Stimulated activated CD4-positive, alpha-beta T cell treated with anti-CD3 and anti-CD28 coated beads, Interleukin-4, amount 100 ng/mL, for 4 hours (primary cell): ENCODE measurements around the gene DARS1.

Experiments used
- DNase-seq, 2 experiments: peaks; one replicate each; pipeline ENCODE4 v3.0.0-alpha.2; 2020

DARS1 gene

DNA sequence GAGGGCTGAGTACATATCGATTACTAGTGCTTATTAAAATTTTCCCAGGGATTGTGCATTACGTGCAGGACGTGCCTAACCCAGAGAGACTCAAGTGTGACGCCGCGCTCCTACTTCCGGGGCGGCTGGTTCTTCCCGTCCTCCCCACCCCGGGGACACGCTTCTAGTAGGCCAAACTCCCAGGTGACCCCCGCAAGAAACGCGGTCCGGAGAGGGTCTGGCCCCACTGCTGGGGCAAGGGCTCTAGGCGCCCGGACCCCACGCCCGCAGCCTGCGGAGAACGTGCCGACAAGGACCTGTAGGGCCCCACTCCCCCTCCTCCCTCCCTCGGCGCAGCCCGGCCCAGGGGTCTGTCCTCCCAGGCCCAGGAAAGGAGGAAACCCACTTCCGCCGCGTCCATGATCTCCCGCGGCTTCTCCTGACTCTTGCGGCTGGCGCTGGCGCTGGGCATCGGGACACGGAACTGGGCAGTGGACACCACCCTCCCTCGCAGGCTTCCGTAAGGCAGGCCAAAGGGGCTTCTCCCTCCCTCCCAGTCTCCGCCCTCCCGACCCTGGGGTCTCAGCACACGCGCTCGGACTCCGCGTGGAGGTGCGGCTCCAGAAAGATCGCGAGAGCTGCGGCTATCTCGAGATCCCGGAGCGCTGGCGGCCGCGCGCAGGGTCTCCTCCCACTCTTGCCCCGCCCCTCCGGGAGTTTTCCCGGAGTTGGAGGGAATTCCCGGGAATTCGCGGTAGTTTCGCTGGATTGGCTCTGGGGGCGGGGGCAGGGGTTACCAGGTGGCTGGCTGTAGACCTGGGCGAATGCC lies at the start of gene DARS1:
TSS of gene DARS1 (minus strand) at position 609 of the 808 bp plus-strand sequence. CDS start at position 451, 158 bp downstream.
- peak; percentile 77 to 78 for DNase-seq

DNA sequence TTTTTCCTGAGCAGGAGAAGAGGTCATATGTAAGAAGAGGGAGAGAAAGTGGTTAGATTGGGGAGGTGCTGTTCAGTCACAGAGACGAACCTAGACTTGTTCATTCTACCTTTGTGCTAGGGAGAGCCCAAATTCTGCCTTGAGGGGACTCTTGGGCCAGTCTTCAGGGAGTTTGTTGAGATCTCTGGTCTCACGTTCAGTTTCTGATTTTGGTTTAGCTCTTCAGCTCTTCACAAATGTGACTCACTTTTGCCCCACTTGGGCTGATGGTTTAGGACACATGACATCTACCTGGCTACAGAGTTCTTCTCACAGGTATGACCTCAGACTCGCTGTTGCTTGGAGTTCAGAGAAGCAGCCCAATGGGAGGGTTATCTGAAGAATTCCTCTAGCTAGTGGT lies 49.2 kb upstream of the DARS1 start:
- no peak for DNase-seq

DNA sequence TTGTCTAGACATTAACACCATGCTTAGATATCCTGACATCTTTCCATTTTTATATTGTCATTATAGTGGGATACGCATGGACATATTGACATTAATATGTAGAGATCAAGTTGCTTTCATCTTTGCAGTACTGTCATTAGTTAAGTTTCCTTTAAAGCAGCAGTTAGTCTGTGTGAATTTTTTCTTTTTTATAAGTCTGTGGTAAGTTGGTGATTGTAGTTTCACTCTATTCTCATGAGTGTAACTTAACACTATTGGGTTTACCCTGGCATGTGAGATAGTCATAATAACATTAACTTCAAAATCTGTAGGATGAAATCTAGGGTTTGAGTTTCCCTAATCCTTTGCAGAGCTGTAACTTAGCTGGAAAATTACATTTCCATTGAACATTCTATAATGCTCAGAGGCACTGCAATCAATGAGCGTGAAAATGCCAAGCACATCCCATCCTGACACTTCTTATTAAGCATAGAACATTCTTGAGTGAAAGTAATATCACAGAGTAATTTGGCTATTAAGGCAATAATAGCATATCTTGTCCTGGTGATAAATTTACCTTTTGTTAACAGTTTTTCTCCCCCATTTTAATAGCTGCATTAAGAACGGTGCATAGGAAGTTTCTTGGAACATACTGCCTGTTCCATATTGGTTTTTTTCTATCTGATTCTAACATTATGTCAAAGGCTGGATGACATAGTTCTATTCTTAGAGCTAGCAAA lies 47.5 kb upstream of the DARS1 start:
- no peak for DNase-seq

DNA sequence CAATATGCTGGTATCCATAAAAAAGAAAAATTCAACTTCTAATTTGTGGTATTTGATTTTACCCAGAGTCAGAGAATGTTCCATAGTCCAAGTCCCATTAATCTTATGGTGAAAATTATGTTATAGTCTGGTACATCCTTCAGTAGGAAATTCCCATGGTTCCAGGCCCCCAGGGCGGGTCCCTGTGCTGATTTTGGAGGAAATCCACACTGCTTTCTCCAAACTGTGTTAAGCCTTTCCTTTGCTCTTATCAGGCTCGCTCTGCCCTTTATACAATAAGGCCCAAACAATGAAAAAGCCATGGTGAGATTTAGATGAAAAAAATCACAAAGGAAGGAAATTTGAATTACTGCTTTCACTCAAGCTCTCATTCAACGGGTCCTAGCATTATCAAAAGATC lies 46.8 kb upstream of the DARS1 start:
- no peak for DNase-seq

DNA sequence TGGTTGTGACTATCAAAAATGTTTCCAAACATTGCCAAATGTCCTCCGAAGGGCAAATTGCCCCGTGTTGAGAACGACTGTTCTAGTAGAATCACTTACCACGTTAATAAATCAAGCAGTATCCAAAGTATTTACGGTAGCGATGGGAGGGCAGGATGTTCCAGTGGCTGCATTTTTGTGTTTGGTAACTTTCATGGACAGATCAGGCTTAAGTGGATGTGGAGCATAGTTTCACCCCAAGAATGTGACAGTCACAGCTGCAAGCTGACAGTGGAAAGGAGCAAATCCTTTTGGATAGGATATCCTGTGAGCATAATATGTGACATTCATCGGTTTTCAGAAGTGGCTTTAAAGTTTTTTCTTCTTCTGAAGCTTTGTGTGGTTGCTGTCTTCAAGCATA lies 46.3 kb upstream of the DARS1 start:
- DNase-seq, result no peak

DNA sequence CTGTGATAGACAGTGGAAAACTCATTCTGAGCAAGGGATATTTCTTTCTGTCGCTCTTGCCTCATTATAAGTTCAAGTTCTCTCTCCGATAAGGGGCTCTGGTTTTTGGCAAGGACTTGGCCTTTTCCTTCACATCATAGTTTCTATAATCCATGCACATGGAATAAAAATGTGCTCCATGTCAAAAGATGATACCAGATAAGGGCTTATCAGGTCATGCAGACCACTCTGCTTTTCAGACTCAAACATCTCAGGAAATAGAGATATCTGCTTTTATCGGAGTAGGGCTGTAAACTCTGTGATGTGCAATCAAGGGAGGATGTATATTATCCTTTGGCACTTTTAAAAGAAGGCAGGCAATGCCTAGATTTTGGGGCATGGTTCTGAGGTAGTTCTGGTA lies 45.0 kb upstream of the DARS1 start:
- DNase-seq, result no peak

DNA sequence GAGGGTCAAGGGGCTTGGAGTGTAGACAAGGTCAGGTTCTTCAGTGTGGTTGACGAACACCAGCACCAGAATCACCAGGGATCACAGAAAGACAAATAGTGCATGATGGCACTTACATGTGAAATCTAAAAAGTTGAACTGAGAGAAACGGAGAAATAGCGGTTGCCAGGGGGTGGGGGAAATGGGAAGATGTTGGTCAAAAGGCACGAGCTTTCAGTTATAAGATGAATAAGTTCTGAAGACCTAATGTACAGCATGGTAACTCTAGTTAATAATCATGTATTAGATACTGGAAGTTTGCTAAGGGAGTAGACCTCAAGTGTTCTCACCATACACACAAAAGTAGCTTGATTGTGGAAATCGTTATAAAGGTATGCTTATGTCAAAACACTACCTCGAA lies 43.7 kb upstream of the DARS1 start:
- DNase-seq, result no peak

DNA sequence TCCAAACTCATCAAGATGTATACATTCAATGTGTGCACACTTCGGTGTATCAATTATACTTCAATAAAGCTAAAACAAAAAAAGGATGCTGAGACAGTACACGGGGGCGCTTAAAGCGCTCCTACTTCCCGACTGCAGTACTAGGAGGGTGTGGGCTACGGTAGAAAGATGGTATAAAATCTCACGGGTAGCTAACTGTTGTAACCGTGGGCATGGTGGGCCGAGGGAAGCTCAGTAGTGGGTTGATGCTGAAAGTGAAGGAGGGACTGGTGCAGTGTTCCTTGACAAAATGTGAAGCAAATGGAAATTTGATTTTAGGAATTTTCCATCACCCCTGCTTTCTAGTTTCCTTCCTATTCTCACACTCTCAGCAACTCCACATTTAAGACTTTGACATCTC lies 42.6 kb upstream of the DARS1 start:
- DNase-seq, result no peak

DNA sequence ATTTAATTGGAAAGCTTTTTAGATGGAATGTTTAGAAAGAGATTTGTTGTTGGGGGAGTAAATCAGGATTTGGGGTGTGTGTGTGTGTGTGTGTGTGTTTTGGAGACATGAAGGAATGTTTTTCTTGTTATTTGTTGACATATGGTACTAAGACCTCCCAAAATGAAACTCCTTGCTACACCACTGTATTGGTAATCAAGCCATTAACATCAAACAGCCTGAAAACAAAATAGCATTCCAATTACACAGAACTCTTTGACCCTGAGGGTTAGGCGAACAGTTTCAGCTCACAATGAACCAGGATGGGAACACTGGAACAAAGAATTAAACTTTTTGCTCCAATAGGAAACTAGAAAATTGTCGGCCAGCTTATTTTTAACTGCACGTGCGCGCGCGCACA lies 41.7 kb upstream of the DARS1 start:
- DNase-seq, result no peak

DNA sequence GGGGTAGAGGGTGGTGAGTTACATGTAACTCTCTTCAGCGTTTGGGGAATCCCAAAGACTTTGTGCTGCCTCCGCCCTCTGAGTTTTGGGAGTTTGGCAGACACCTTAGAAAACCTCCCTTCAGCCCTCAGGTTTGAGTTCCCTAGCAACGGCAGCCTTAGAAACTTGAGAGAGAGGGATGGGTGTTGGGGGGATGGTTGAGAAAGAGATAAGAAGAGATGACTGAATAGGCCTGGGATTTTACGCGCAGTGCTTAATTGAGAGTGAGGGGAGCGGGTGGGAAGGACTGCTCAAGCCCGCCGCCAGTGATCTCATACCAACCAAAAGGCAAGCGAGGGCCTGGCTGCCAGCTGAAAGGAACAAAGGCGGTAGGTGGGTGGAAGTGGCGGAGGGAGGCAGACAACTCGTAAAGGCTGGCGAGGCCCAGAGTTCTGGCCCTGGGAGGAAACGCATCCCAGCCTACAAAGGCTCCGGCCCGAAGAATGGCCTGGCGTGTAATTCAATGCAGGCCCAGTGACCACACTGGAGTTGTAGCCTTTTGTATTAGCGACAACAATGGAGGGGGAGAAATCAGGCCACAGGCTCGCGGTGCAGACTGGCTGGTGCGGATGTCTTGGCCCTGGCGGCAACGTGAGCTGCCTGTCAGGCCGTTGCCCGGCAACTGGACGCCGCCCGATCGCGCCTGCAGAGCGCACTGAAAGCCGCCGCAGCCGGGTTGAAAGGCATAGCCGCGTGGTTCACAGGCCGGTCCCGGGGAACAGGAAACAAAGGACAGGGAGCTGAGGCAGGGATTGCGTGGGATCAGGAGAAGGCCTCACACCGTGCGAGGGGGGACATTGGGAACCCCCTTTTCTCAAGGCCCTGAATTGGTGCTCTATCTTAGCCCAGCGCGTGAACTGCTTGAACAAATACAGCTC lies 39.9 kb upstream of the DARS1 start:
- peak; percentile 5 to 20 for DNase-seq

DNA sequence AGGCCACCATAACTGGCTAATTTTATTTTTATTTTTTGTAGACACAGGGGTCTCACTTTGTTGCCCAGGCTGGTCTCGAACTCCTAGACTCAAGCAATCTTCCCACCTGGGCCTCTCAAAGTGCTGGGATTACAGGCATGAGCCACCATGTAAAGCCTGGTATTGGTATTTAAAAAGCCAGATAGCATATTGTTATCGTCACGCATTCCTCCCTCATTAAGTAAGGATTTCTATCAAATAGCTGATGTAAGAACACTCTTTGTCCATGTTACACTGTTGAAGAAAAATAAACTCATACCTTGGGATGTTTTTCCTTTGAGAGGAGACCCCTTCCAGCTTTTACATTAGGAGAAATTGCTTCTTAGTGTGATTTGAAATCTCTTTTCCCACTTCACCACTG lies 39.2 kb upstream of the DARS1 start:
- no peak for DNase-seq

DNA sequence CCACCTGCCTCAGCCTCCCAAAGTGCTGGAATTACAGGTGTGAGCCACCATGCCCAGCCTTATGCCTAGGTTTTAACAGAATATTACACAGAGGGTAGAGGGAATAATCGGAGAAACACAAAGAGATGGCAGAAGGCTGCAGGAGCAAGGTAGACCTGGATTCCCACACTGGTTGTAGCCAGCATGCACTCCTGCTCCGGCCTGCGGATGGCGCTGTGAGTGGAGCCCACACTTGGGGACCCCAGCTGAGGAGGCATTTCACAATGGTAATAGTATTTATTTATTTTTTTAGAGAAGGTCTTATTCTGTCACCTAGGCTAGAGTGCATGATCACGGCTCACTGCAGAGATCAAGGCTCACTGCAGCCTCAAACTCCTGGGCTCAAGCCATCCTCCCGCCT lies 38.8 kb upstream of the DARS1 start:
- no peak for DNase-seq

DNA sequence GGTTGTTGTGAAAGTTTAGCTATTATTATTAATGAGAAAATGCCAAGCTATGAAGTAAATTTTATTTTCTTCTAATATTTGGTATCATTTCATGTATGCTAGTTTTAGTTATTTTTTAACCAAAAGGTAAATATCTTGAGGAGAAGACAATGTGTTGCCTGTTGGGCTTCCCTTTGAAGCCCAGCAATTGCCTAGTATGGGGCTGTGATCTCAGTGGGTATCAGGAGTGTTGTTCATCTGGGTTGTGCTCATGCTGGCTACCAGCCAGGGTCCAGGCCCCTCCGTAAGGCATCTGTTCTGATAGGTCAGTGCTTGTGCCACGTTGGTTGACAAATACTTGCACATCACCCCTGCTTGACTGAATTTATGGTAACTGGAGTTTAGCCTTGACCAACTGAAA lies 38.0 kb upstream of the DARS1 start:
- no peak for DNase-seq

DNA sequence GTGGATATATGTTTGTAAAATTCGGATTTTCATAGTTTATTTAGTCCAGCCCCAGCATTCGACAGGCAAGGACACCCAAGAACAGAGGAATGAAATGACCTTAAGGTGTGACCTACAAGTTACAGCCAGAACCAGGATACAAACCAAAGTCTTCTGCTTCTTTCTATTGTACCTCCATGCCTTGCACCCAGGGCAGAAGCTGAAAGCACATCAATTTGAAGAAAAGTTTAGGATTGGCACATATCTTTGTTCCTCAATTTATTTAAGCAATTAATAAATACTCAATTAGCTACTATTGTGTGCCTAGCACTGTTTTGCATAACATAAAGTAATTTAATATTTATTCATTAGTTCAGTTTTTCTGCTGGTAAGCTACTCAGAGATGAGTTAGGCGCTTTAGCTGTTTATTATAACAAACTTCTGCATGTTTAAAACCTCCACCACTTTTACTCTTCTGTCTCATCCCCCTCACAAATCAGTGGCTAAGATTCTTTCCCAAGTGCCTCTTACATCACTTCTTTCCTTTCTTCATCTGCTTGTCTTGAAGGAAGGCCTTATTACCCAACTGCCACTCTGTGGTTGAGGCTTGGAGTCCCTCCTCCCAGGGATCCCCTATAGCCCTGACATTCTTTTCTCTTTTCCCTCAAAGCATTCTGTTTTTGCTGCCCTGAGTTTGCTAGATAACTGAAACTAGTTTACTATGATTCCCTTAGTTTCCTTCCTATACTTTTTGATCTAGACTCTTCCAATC lies 37.1 kb upstream of the DARS1 start:
- DNase-seq, result no peak

DNA sequence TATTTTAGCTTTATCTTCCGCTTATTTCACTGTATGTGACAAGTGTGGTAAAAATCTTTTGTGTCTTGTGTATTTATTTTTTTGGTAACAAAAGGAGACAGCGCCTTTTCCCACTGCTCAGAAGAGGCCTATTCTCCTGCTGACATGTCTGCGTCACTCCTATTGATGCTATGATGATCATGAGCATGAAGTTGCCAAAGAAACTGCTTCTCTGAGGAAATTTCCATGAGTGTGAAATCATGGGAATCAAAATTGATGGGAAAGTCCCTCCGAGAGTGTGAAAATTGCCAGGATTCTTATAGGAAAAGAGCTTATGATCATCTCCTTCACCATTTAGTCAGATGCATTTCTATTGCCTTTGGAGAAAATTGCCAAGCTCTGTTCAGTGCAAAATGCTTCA lies 36.5 kb upstream of the DARS1 start:
- DNase-seq, result no peak

DNA sequence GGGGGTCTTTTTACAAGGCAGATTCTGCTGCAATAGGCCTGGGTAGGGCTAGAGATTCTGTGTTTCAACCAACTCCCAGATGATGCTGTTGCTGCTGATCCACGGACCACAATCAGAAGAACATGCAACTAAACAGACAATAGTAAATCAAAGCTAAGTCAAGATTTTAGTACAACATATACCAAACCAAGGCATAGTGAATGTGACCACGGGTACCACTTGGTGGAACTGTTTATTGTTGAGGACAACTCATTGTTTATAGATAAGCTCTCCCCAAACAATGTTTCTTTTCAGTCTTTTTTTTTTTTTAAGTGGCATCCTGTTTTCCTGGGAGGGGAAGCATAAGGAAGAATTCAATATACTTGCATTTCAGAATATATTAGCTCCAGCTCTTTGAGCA lies 36.0 kb upstream of the DARS1 start:
- no peak for DNase-seq

DNA sequence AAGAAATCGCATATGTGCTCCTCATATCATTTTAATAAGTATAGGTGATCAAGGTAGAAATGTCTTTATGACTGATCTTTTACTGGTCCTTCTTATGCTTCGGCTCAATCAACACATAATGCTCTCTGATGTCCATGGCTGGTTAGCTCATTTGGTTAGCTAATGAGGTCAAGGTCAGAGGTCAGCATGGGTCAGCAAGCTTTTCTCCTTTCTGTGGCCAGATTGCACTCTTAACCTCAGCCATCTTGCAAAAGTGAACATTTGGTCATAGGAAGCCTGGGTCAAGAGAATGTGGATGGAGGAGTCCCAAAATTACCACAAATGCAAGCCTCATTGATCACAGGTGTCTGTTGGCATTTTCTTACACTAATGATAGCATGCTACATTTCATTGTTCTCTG lies 35.4 kb upstream of the DARS1 start:
- DNase-seq, result no peak

DNA sequence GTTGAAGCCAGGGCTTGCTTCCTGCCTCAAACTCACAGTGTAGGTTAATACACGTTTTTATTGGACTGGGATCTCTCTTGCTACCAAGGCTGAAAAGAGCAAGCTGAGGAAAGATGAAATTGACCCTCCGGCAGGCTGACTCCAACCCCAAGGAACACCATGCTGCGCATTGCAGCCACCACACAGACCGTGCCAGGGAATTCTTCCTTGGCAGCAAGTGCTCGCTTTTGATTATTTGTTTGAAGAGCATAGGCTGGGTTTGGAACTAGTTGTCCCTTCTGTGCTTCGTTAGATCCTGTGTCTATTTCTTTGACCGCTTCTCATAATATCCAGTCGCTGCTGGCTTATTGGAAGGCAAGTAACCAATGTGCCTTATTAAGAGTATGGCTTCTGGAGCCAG lies 34.4 kb upstream of the DARS1 start:
- no peak for DNase-seq

DNA sequence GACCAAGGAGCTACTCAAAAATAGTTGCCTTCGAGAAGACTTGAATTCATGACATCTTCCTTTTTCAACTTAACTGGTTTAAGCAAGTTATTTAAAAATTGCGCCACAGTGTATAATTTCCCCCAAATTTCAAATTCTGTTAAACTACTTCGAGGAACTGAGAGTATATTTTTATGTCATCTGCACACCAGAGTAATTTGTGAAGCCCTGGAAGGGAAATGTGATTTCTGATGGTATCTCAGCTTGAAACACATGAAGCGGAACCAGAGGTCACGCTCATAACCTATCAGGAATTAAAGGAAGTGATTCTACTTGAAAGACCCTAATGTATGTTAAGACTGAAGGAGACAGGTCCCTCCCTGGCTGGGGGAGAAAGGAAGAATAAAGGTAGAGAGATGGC lies 33.9 kb upstream of the DARS1 start:
- DNase-seq, result no peak

DNA sequence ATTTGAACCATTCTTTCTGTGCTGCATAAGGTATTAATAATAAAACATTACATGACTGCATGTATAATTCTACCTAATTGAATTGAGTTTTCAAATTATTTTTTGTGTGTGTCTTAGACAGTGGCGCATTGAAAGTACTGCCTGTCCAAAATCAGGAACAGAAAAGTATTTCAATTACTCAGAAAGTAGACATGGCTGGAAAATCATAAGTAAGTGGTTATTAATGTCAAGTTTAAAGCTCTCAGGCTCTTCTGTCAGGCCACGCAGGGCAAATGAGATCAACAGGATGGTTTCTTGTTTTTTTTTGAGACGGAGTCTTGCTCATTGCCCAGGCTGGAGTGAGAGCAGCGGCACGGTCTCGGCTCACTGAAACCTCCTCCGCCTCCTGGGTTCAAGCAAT lies 32.4 kb upstream of the DARS1 start:
- DNase-seq, result no peak

DNA sequence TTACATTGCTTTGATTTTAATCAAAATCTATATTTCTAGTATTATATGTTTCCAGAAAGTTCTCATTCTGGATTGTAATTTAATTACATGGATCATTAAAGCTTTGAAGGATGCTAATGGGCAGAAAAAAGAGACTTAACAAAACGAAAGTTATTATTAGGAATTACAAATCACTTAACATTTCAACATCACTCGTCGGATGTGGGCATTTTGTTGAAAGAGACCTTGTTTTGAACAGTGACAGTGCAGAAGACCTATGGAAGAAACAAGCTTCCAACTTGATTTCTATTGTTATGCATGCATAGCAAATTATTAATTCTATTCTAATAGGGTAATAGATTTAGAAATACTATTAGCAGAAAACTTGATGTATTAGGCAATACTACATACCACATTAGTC lies 31.4 kb upstream of the DARS1 start:
- DNase-seq, result no peak

DNA sequence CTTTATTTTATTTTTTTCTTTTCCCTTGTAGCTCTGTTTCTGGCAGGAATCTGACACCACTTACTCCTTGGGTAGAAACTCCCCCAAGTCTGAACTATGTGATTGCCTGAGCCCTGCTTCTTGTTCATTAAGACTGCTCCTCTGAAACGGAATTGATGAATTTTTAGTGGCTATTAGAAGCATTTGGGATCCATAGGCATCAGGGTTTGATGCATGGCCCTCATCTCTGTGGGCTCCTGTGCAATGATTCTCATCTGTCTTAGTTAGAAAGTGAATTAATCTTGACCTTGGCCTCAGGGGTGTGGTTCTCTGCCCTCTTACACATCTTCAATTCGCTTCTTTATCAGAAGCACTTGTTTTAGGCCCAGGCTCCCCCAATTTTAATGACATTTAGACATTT lies 31.0 kb upstream of the DARS1 start:
- no peak for DNase-seq

DNA sequence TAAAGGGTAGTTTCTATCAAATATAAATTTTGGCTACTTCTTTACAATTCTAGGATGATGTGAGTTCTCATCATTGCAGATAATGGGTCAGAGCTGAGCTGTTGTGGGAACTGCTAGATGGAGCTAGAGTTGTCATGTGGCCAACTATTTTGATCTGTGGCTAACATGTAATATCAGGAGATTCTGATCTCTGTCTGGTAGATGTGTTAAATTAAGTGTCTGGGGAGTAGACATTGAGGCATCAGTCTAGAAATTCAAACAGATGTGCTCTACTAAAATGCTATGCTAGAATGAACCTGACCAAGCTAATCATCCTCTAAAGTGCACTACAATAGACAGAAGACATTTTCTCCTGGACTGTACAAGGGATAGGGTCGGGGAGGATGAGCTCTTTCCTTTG lies 30.3 kb upstream of the DARS1 start:
- DNase-seq, result no peak
